ENCODE results near the gene USP9X. TPM values are rescaled to one million over a fixed set of nuclear protein-coding genes. Genes with fewer than 3 reads are reported as not detected.

The USP9X gene
- total and polyA plus RNA-seq, 2 experiments from 2014 or later, result 62.2 to 329 TPM

GRCh38 chrX:41200785-41201184, 115.5 kb downstream of the USP9X start:
- no peak overlapping the region for H3K4me3 Mint-ChIP-seq
- Histone ChIP-seq H3K79me2 (replicated peaks; ENCODE audit: insufficient read depth) (0 out of 2 replicates have a peak, but pooled peaks cover 3% of the 10 kb centered on the region), H2AFZ (no peak overlapping the region), H3F3A (replicated peaks; ENCODE audit: low read depth) (peaks cover 16% of the 10 kb centered on the region; the same call in 1 of the 2 replicates), H3K27ac (ENCODE audit: low read depth) (no peak overlapping the region), H4K20me1 (replicated peaks; ENCODE audit: insufficient read depth) (no peaks in the 10 kb centered on the region; the same call in 1 of the 2 replicates), H3K36me3 (ENCODE audit: insufficient read depth) (peaks cover 68% of the 10 kb centered on the region), H3K27me3 (ENCODE audit: insufficient read depth) (no peaks in the 10 kb centered on the region), H3K4me2 (no peak overlapping the region), H3K4me1 (ENCODE audit: insufficient read depth) (no peaks in the 10 kb centered on the region), H3K4me3 (no peak overlapping the region), H3K9me2 (ENCODE audit: insufficient read depth) (no peaks in the 10 kb centered on the region)
- peaks cover 2% of the 10 kb centered on the region for H3K27me3 Mint-ChIP-seq (ENCODE audit: insufficient read depth, low read depth, poor library complexity)
- TF ChIP-seq EZH2phosphoT487 (IDR thresholded peaks at IDR 0.05; ENCODE audit: unreplicated experiment) (no peak), ZNF462 (CRISPR knock-in tag; IDR thresholded peaks at IDR 0.05) (no peak), CREB1 (CRISPR knock-in tag; IDR thresholded peaks at IDR 0.05; ENCODE audit: low read depth) (no peak), STAT1 (IDR thresholded peaks at IDR 0.05; ENCODE audit: unreplicated experiment) (no peak), REST (IDR thresholded peaks at IDR 0.05; ENCODE audit: unreplicated experiment) (no peak), POLR2AphosphoS5 (IDR thresholded peaks at IDR 0.05; ENCODE audit: low read depth) (no peak), ZNF114 (CRISPR knock-in tag; IDR thresholded peaks at IDR 0.05) (no peak), ZNF331 (CRISPR knock-in tag; IDR thresholded peaks at IDR 0.05; ENCODE audit: low read depth) (no peak), CTCF (conservative IDR thresholded peaks at IDR 0.05; ENCODE audit: low read depth in 2 of 2) (no peak), ETS1 (IDR thresholded peaks at IDR 0.05) (no peak), JUNB (IDR thresholded peaks at IDR 0.05; ENCODE audit: unreplicated experiment) (no peak), EZH2 (IDR thresholded peaks at IDR 0.05; ENCODE audit: low read depth, unreplicated experiment) (no peak), NANOG (IDR thresholded peaks at IDR 0.05; ENCODE audit: borderline replicate concordance) (no peak)
- DNase-seq (ENCODE audit: low spot score), result no peak
- peaks cover 81% of the 10 kb centered on the region for H3K36me3 Mint-ChIP-seq (ENCODE audit: low read depth)
- H3K27ac Mint-ChIP-seq, result no peak overlapping the region; the same call in 1 of the 2 replicates
- H3K4me1 Mint-ChIP-seq, result no peaks in the 10 kb centered on the region
- ATAC-seq, result no peak
- H3K9me3 Mint-ChIP-seq, result no peaks in the 10 kb centered on the region
